GM04503 (cell line): ENCODE results near the gene RP9.
A peak's percentile ranks its signal among the peaks of the same experiment; 100 is the strongest.
"Not testable (repeated sequence)": the region's sequence is repeated elsewhere in the genome, so short reads cannot be mapped to it uniquely, and the experiment has no call there.

Experiments used
- DNase-seq: peaks from one replicate; pipeline ENCODE4 v3.0.0-alpha.2; 2012; ENCODE audit warnings: low read depth

Gene RP9

DNA sequence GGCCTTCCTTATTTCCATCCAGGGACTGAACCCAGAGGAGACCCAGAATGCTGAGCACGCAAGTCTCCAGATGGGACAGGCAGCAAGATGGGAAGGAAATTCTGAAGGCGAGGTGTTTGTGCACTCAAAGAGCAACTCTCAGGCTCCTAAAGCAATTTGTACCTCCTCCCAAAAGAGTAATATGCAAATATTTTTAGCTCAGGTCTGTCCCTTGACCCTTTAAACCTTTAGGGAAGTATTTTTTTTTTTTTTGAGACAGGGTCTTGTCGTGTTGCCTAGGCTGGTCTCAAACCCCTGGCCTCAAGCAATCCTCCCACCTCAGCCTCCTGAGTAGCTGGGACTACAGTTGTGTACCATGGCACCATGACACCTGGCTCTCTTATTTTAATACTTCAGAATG lies 8.4 kb downstream of the RP9 start:
- no peak for DNase-seq

DNA sequence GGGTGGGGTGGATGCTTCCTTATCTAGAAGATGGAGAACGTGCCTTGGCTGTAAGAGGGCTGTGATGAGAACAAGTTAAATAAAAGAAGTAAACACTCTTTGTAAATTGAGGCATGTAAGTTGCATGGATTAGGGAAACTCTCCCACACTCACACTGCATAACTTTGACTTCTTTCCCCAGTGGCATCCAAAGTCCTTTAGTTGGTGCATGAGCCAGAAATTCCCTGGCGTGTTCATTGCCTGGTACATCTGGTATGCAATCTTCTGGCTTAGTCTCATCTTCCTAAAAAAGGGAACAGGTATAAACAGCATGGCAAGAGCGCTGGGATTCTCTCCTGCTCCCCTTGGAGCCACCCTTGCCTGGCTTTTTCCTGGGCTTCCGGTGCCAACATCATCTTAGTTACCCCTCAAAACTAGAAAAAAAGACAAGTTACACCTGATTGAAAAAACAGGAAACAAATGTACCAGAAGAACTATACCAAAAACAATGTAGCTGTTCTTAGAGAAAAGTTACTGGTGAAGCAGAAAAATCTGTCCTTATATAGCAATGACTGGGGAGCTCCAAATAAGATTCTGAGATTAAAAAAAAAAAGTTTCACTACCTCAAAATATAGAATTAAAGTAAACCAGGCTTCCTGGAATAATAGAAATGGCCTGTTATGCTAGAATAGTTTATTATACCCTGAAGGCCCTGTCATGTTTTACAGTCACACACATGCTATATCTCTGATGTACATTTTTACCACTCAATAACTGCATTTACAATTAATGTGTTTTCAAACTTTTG lies 9.9 kb downstream of the RP9 start:
- no peak for DNase-seq

GRCh38 chr7:33094745-33095275 lies 14.4 kb downstream of the RP9 start:
- DNase-seq: not testable (repeated sequence)

DNA sequence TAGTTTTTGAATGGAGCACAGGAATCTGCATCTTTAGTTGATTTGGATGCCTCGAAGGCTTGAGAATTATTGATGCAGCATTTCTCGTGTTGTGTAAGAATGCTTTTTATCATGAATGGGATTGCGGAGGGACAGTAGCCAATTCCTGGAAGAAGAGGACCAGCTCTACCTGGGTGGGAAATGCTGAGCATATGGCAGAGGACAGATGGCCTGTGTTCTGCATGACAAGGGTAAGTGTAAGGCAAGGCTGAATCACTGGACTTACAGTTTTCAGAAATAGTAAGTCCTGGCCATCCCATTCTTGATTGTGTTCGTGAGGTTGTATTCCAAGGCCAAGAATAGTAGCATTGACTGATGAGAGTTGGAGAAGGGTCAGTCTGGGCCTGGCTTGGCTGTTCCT lies 15.9 kb downstream of the RP9 start:
- DNase-seq: no peak

GRCh38 chr7:33091641-33092191 lies 17.5 kb downstream of the RP9 start:
- DNase-seq: no peak

DNA sequence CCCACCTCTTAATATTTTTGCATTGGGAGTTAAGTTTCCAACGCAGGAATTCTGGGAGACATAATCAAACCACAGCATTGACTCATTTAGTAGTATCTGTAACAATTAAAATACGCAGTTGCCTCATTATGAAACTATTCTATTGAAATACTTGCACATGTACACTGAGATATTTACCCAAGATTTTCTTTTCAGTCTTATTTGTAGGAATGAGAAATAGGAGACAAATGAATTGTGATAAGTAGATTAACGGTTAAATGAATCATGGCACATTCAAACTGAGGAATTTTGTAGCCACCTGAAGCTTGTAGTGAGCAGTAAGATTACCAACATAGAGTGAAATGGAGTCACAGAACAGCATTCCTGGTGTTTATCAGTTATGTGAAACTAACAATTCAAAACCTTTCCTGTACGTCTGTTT lies 18.1 kb downstream of the RP9 start:
- DNase-seq: no peak

DNA sequence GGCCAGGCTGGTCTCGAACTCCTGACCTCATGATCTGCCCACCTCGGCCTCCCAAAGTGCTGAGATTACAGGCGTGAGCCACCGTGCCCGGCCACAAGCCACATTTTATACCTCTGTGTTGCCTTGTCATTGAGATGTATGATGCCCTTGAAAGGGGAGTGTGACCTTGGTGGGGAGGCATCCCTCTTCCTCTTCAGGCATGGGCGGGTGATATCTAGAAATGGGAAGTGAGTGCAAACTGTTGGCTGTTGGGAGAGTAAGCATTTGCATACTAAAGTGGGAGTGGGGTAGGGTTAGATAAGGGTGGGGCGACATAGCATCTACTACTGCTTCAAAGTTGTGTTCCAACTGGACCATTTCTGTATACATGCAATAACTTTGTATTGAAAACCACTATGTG lies 20.1 kb downstream of the RP9 start:
- DNase-seq: no peak

GRCh38 chr7:33087858-33088257 lies 21.3 kb downstream of the RP9 start:
- DNase-seq: no peak

- no peak for DNase-seq
Measured at GRCh38 chr7:33087356-33087755, 21.8 kb downstream of the RP9 start.

DNA sequence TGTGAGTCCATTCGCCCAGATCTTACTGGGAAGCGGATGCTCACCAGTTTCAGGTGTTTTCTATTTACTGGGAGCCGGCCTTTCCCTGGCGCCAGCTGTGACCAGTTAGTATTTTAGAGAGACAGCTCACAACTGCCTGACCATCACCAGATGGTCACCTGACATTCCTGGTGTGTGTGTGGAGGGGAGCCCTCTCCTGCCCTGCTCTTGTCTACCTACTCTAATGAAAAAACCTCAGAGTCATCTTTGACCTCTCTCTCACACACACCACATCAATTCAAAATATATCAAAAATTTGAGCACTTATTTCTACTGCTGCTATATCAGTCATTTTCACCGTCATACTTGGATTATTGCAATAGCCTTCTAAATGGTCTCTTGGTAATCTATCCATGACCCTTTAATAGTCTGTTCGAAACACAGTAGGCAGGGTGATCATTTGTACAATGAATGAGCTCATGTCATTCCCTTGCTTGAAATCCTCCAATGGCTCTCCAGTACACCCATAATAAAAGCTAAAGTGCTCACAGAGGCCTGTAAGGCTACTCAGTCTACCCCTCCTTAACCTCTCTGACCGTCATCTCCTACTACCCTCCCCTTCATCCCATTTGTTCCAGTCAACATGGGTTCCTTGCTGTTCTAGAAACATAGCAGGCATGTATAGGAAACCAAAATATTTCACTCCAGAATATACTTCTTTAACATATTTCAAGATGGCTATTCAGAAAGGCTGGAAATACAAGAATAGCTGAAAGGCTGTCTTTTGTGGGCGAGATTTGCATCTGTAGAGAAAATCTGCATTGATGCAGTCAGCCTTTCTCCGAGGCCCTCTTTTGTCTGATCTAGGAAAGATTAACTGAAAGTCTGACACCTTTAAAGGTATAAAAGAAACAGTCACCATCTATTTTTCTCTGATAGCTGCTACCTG lies 29.2 kb downstream of the RP9 start:
- no peak for DNase-seq

DNA sequence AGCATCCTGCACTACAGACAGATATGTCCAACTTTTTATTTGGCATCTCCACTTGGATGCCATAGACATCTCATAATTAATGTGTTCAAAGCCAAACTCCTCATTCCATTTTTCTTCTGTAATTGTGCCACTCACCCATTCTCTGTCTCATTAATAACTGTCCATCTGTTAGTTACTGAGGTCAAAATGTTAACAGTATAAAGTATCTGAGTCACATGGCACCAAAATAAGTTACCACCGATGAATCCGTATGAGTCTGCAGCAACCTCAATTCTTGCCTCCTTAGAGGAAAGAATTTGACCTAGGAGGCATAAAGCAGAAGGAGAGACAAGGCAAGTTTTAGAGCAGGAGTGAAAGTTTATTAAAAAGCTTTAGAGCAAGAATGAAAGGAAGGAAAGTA lies 30.1 kb downstream of the RP9 start:
- DNase-seq: no peak

GRCh38 chr7:33076737-33077136 lies 32.5 kb downstream of the RP9 start:
- DNase-seq: no peak

- DNase-seq: no peak
Measured at GRCh38 chr7:33075818-33076518, 33.2 kb downstream of the RP9 start.

DNA sequence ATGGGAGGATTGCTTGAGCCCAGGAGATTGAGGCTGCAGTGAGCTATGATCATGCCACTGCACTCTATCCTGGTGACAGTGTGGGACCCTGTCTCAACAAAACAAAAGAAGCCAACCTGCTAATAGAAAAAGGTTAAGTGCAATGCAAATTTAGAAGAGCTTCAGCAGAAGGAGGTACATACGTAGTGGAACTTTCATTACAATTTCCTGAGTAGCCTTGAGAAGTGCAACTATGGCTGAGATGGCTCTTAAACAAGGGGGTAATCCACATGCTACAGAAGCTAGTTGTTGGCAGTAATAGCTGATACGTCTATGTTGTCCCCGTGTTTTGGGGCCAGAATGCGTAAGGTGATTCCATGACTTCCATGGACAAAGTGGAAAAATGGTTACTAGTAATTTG lies 36.0 kb downstream of the RP9 start:
- DNase-seq: no peak

- DNase-seq: peak; percentile 67
Measured at GRCh38 chr7:33072471-33072870, 36.7 kb downstream of the RP9 start.

- no peak for DNase-seq
Measured at GRCh38 chr7:33070831-33071230, 38.4 kb downstream of the RP9 start.

- DNase-seq: no peak
Measured at GRCh38 chr7:33070277-33070676, 38.9 kb downstream of the RP9 start.

DNA sequence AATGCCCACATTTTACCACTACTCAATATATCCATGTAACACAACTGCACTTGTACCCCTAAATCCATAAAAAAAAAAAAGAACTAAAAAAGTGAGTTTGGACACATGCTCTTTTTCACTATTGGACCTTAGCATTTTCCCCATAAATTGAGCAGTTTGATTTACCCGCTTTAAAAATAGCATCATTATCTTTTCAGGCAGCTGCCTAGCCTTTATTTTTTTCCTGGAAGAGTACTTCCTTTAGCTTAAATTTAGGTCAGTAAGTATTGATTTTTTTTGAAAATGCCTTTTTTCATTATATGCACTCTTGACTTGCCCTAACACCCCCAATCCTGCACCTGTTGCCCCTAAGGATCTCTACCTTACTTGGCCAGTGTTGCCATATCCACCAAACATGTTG lies 41.3 kb downstream of the RP9 start:
- DNase-seq: no peak

- DNase-seq: no peak
Measured at GRCh38 chr7:33066771-33067170, 42.4 kb downstream of the RP9 start.

GRCh38 chr7:33065981-33066380 lies 43.2 kb downstream of the RP9 start:
- no peak for DNase-seq

- peak; percentile 78 for DNase-seq
Measured at GRCh38 chr7:33062782-33063443, 46.3 kb downstream of the RP9 start.
